B cell (primary cell): ENCODE results near the gene ZNF784.

Experiments
- EZH2 ChIP-seq: IDR thresholded peaks from 2 replicates; pipeline ENCODE4 v1.6.1; 2012; ENCODE audit warnings: borderline replicate concordance, low read depth, mild to moderate bottlenecking, moderate library complexity, low read length; ENCODE audit not compliant: insufficient read depth, poor library complexity, severe bottlenecking
- TF ChIP-seq, protein P1 (sequence below): fragments of 200-600 bp; IDR thresholded peaks from one replicate; pipeline ENCODE4 v1.8.0; 2022; ENCODE audit warnings: antibody characterized with exemption, mild to moderate bottlenecking

DNA sequence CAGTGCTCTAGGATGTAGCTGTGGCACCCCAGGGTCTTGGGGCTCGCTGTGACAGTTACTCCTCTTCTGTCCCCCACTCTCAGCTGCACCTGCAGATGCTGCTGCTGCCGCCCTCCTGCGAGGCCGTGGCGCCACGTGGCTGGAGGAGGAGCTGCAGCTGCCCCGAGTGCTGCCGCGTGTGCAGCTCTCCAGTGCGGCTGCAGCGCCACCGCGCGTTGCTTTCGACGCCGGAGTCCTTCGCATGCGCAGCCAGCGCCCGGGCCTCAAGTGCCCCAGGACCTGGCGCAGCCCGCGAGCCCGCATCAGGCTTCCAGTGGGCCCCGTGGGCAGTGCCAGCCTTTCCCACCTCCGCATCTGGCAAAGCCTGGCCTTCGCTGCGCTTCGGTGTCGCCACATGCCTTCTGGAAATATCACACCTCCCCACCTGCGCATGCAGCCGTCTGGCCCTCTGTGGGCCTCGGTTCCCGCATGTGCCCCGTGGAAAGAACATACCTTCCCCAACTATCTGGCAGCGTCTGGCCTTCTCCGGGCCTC, 15.7 kb upstream of the ZNF784 start:
- TF ChIP-seq, protein P1, sequence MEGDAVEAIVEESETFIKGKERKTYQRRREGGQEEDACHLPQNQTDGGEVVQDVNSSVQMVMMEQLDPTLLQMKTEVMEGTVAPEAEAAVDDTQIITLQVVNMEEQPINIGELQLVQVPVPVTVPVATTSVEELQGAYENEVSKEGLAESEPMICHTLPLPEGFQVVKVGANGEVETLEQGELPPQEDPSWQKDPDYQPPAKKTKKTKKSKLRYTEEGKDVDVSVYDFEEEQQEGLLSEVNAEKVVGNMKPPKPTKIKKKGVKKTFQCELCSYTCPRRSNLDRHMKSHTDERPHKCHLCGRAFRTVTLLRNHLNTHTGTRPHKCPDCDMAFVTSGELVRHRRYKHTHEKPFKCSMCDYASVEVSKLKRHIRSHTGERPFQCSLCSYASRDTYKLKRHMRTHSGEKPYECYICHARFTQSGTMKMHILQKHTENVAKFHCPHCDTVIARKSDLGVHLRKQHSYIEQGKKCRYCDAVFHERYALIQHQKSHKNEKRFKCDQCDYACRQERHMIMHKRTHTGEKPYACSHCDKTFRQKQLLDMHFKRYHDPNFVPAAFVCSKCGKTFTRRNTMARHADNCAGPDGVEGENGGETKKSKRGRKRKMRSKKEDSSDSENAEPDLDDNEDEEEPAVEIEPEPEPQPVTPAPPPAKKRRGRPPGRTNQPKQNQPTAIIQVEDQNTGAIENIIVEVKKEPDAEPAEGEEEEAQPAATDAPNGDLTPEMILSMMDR, result peak; percentile 38
- no peak for TF ChIP-seq EZH2
